ENCODE results near the gene MKRN2. TPM values are rescaled to one million over a fixed set of nuclear protein-coding genes. Genes with fewer than 3 reads are reported as not detected.

The MKRN2 gene
- total RNA-seq, 1 donor from 2014 or later: 23.4 TPM

GRCh38 chr3:12632523-12632922 is 75.6 kb downstream of the MKRN2 start:
- intact Hi-C loops (cut with DNase I): no loop called here
- Histone ChIP-seq H3K9me3 (no peaks in the 10 kb centered on the region), H3K36me3 (peaks cover 7% of the 10 kb centered on the region), H3K4me1 (peaks cover 28% of the 10 kb centered on the region), H3K4me3 (no peak overlapping the region), H3K27me3 (no peaks in the 10 kb centered on the region), H3K27ac (no peak overlapping the region)
- ATAC-seq (no peak), DNase-seq (no peak)
- TF ChIP-seq CTCF (IDR thresholded peaks at IDR 0.05): no peak

- Histone ChIP-seq H3K27ac (no peak overlapping the region), H3K4me3 (no peak overlapping the region), H3K27me3 (no peaks in the 10 kb centered on the region), H3K4me1 (peaks cover 28% of the 10 kb centered on the region), H3K36me3 (peaks cover 7% of the 10 kb centered on the region), H3K9me3 (no peaks in the 10 kb centered on the region)
- ATAC-seq (no peak), DNase-seq (no peak)
- intact Hi-C loops (cut with DNase I): no loop called here
- no peak for TF ChIP-seq CTCF (IDR thresholded peaks at IDR 0.05)
Measured at GRCh38 chr3:12633108-12633507, 76.2 kb downstream of the MKRN2 start.

Other genes starting within 250 kb of the MKRN2 start
- gene TSEN2, start 72.6 kb upstream of the MKRN2 start, total RNA-seq: 16.0 TPM
- not detected for gene MKRN2OS, start 11.6 kb upstream of the MKRN2 start, total RNA-seq
- gene RAF1, start 107.0 kb downstream of the MKRN2 start, total RNA-seq: 91.6 TPM
- gene TMEM40, start 202.2 kb downstream of the MKRN2 start, total RNA-seq: not detected
- gene CAND2, start 239.6 kb downstream of the MKRN2 start, total RNA-seq: 7.8 TPM